ENCODE data around the gene PTPRM. TPM values are rescaled to one million over a fixed set of nuclear protein-coding genes. Genes with fewer than 3 reads are reported as not detected.

The PTPRM gene
- total and polyA plus RNA-seq, 2 of the 8 experiments (the other 6 are each of a cell fraction or from before 2014, with no cell fraction given), result 4.1 to 7.0 TPM

DNA sequence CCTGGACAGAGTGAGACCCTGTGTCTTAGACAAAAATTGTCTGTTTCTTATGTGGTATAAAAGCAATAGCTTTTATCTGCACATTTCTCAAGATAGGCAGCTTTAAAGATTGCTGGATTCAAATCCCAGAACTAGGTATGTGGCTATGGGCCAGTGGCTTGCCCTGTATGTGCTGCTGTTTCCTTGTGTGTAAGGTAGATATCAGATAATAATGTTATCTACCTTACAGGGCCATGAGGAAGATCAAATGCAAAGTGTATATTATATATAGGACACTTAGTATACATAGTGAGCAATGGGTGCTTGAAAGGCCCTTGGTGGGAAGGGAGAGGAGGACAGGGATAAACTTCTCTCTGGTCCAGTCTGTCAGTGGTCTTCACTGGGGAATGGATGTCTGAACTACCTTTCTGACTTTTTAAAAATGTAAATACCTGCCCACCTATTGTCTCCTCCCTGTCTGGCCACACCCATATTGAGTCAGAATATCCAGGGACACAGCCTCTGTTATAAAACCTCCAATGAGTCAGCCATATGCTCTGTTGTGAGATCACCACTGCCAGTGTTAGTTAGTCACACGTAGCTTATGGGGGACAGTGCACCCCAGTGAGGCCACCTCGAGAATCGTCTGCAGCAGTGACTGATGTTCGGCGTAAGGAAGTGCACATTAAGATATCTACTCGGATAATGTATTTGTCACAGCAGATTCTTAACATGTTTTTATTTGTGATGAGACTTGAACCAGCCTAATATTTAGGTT, 383.4 kb downstream of the PTPRM start:
- peaks cover 0 to 3% (median 1%) of the 10 kb centered on the region in 4 experiments; a peak in 1 of 7 replicates for H3K4me1 ChIP-seq (replicated peaks in 1 of 4; ENCODE audit: control insufficient read depth in 3 of 4, insufficient read depth in 4 of 4, low read length in 3 of 4)
- H3K79me2 ChIP-seq (ENCODE audit: control insufficient read depth in 1 of 2, insufficient read depth in 2 of 2, low read length in 2 of 2), result no peaks in the 10 kb centered on the region
- H2AFZ ChIP-seq (ENCODE audit: low read length), result no peak overlapping the region
- H3K4ac ChIP-seq (replicated peaks; ENCODE audit: insufficient read length, low read depth, low read length), result no peak overlapping the region
- no peaks in the 10 kb centered on the region for H4K20me1 ChIP-seq (replicated peaks in 1 of 2; ENCODE audit: control insufficient read depth in 1 of 2, insufficient read depth in 2 of 2, low read length in 2 of 2)
- DNase-seq (ENCODE audit: low read depth in 1 of 2, low spot score in 2 of 2), result no peak
- no peak overlapping the region for H3K4me3 ChIP-seq (ENCODE audit: extremely low read depth in 1 of 4, insufficient read depth in 2 of 4, low read depth in 3 of 4, low read length in 4 of 4)
- no peak overlapping the region for H3K9ac ChIP-seq (replicated peaks in 1 of 4; ENCODE audit: extremely low read depth in 1 of 4, low read depth in 3 of 4, low read length in 3 of 4)
- H3K23me2 ChIP-seq (ENCODE audit: low read depth, low read length), result no peaks in the 10 kb centered on the region
- H3K9me3 ChIP-seq (ENCODE audit: insufficient read depth in 2 of 2, low read depth in 1 of 2, low read length in 1 of 2), result no peaks in the 10 kb centered on the region
- H2BK20ac ChIP-seq (ENCODE audit: low read length), result no peak overlapping the region
- no peaks in the 10 kb centered on the region for H3K36me3 ChIP-seq (ENCODE audit: control insufficient read depth in 2 of 4, insufficient read depth in 4 of 4, low read length in 3 of 4)
- H4K8ac ChIP-seq (ENCODE audit: extremely low read depth, insufficient read depth, low read length), result no peak overlapping the region
- ChIA-PET CTCF (ENCODE audit: partially characterized antibody) (interaction anchor here (0.8 to 1.2 kb wide), 2 partner anchors 10 to 25 kb away, joined by 3 to 4 read pairs; no protein-coding TSS in a partner anchor), POLR2A (ENCODE audit: partially characterized antibody) (no interaction called here)
- H2BK12ac ChIP-seq (ENCODE audit: low read depth, low read length), result no peak overlapping the region
- no peak overlapping the region for H2BK120ac ChIP-seq (replicated peaks; ENCODE audit: low read depth, low read length)
- H2BK15ac ChIP-seq (ENCODE audit: low read length), result no peak overlapping the region
- no peak overlapping the region for H4K5ac ChIP-seq (ENCODE audit: insufficient read length, low read depth, low read length)
- FAIRE-seq, result no peak
- no peak overlapping the region for H3K23ac ChIP-seq (ENCODE audit: insufficient read length)
- no peak overlapping the region for H3K27ac ChIP-seq (ENCODE audit: low read depth, low read length)
- no peak overlapping the region for H4K91ac ChIP-seq (replicated peaks; ENCODE audit: insufficient read length, low read length)
- TF ChIP-seq TEAD4 (IDR thresholded peaks at IDR 0.05; ENCODE audit: low read depth, low read length), result no peak
- TF ChIP-seq KDM4A (IDR thresholded peaks at IDR 0.05; ENCODE audit: low read depth, low read length, severe bottlenecking), result no peak
- H3K14ac ChIP-seq (ENCODE audit: insufficient read length), result no peak overlapping the region
- H3K56ac ChIP-seq (replicated peaks; ENCODE audit: insufficient read length, low read depth, low read length), result no peak overlapping the region
- no peak overlapping the region for H2AK5ac ChIP-seq (ENCODE audit: low read depth, low read length)
- no peak overlapping the region for H3K18ac ChIP-seq (ENCODE audit: extremely low read depth, low read length)
- H3K27me3 ChIP-seq (replicated peaks in 1 of 4; ENCODE audit: control insufficient read depth in 3 of 4, extremely low read depth in 1 of 4, insufficient read depth in 3 of 4, low read length in 3 of 4), result no peaks in the 10 kb centered on the region
- no peaks in the 10 kb centered on the region for H3K79me1 ChIP-seq (ENCODE audit: low read depth, low read length)
- H2BK5ac ChIP-seq (ENCODE audit: low read depth, low read length), result no peak overlapping the region
- no peak overlapping the region for H3K4me2 ChIP-seq (ENCODE audit: insufficient read depth in 1 of 2, low read depth in 2 of 2, low read length in 2 of 2)
- 97% methylated on average over 6 of the region's 6 CpGs; no CpG with 5 or more reads in 1 of the 2 experiments for WGBS, 2 experiments (ENCODE audit: extremely low coverage in 1 of 2, insufficient coverage in 1 of 2, insufficient read length in 1 of 2, insufficient replicate concordance in 2 of 2, low coverage in 1 of 2, low lambda C conversion rate in 2 of 2, missing lambda C conversion rate in 1 of 2)
